Peyer's patch (tissue), 4 donors: ENCODE results near the gene RIC1. TPM values are rescaled to one million over a fixed set of nuclear protein-coding genes. Genes with fewer than 3 reads are reported as not detected.

ENCODE experiments used
- DNase-seq, 3 donors: peaks; one replicate each; pipeline ENCODE4 v3.0.0-alpha.2; 2017 to 2019
- H3K27ac ChIP-seq, 4 donors: fragments of 200-600 bp; sonication (generic); one replicate each; pipeline ENCODE4 v1.5.1; 2016 to 2019
- H3K27me3 ChIP-seq, 2 donors: fragments of 200-600 bp; sonication (generic); one replicate each; pipeline ENCODE4 v1.5.1; 2019
- H3K36me3 ChIP-seq, 3 donors: fragments of 200-600 bp; sonication (generic); one replicate each; pipeline ENCODE4 v1.5.1; 2016 to 2019
- H3K4me1 ChIP-seq, 4 donors: fragments of 200-600 bp; sonication (generic); one replicate each; pipeline ENCODE4 v1.5.1; 2016 to 2019
- H3K4me3 ChIP-seq, 4 donors: fragments of 200-600 bp; sonication (generic); 1 replicate in 3 of 4; 2 replicates in 1 of 4; pipeline ENCODE4 v1.5.1; 2016 to 2019; ENCODE audit warnings: mild to moderate bottlenecking in 1 of 4
- H3K9me3 ChIP-seq, 4 donors: fragments of 200-600 bp; sonication (generic); one replicate each; pipeline ENCODE4 v1.5.1; 2016 to 2019; ENCODE audit warnings: mild to moderate bottlenecking in 1 of 4
- POLR2A ChIP-seq, 2 donors: fragments of 450-650 bp; IDR thresholded peaks; one replicate each; pipeline ENCODE4 v1.5.1; 2017; ENCODE audit warnings: antibody characterized with exemption in 2 of 2, mild to moderate bottlenecking in 2 of 2, moderate library complexity in 2 of 2
- total RNA-seq, 4 donors: library from RNA; depleted of rRNA; stranded (reverse); fragments of >200 nt; gene quantifications; one replicate each; pipeline ENCODE4 v1.1.0, GENCODE V29; 2016
- TF ChIP-seq, protein P1 (sequence below), 6 experiments: fragments of 450-650 bp in 4 of 6; fragments of 200-600 bp in 2 of 6; sonication (generic) in 1 of 6; IDR thresholded peaks; one replicate each; pipeline ENCODE4 v1.5.1; 2017 to 2019; ENCODE audit warnings: antibody characterized with exemption in 6 of 6, mild to moderate bottlenecking in 3 of 6, moderate library complexity in 1 of 6

Gene RIC1
- total RNA-seq, 4 donors from 2014 or later = 31.1 to 49.6 (median 39.2) TPM

DNA sequence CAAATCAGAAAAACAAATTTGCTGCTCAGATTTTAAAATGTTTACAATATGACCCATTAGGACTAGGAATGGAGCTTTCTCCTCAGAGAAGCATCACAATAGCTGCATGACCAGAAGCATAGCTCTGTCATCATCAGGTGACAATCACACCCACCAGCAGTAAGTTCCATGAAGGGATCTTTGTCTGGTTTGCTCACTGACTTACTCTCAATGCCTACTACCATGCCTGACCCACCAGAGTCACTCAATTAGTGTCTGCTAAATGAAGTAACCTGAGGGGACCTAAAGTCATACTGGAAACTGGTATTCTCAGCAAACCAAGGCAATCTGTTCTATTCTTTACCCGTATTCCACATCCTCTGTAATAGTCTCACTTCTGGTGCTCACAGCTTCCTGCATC is 196.3 kb downstream of the RIC1 start:
- no peak for DNase-seq
- H3K27me3 ChIP-seq = no peaks in the 10 kb centered on the region
- no peak overlapping the region for H3K27ac ChIP-seq
- H3K4me1 ChIP-seq = peaks cover 0 to 8% (median 0%) of the 10 kb centered on the region in 4 donors
- H3K4me3 ChIP-seq = no peak overlapping the region
- H3K9me3 ChIP-seq = no peaks in the 10 kb centered on the region
- TF ChIP-seq POLR2A (IDR thresholded peaks at IDR 0.05) = no peak
- TF ChIP-seq, protein P1, sequence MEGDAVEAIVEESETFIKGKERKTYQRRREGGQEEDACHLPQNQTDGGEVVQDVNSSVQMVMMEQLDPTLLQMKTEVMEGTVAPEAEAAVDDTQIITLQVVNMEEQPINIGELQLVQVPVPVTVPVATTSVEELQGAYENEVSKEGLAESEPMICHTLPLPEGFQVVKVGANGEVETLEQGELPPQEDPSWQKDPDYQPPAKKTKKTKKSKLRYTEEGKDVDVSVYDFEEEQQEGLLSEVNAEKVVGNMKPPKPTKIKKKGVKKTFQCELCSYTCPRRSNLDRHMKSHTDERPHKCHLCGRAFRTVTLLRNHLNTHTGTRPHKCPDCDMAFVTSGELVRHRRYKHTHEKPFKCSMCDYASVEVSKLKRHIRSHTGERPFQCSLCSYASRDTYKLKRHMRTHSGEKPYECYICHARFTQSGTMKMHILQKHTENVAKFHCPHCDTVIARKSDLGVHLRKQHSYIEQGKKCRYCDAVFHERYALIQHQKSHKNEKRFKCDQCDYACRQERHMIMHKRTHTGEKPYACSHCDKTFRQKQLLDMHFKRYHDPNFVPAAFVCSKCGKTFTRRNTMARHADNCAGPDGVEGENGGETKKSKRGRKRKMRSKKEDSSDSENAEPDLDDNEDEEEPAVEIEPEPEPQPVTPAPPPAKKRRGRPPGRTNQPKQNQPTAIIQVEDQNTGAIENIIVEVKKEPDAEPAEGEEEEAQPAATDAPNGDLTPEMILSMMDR (IDR thresholded peaks at IDR 0.05) = no peak
- H3K36me3 ChIP-seq = peaks cover 0 to 46% (median 0%) of the 10 kb centered on the region in 3 donors

Other genes starting within 250 kb of the RIC1 start
- 10 to 100 TPM in 3 of 4 donors, 1 to 10 TPM in 1; 8.3 to 43.6 (median 33.2) TPM for gene PLGRKT, start 191.2 kb upstream of the RIC1 start, total RNA-seq
- gene CD274, start 178.6 kb upstream of the RIC1 start, total RNA-seq = 1 to 10 TPM; 1.7 to 6.2 (median 3.4) TPM
- under 1 TPM in 1 of 4 donors, not detected in 3; 0.40 TPM for gene PDCD1LG2, start 118.6 kb upstream of the RIC1 start, total RNA-seq
- 10 to 100 TPM; 20.8 to 23.2 (median 22.0) TPM for gene ERMP1, start 204.0 kb downstream of the RIC1 start, total RNA-seq